Adrenal gland (tissue), 5 donors: ENCODE measurements around the gene TPBGL.

Experiments used
- POLR2A ChIP-seq, 2 donors: fragments of 450-650 bp; IDR thresholded peaks; one replicate each; pipeline ENCODE4 v1.6.1; 2017; ENCODE audit warnings: antibody characterized with exemption in 2 of 2, mild to moderate bottlenecking in 2 of 2, moderate library complexity in 1 of 2
- TF ChIP-seq, protein P1 (sequence below), 6 experiments: fragments of 450-650 bp in 4 of 6; fragments of 200-600 bp in 2 of 6; sonication (generic) in 1 of 6; IDR thresholded peaks; 1 replicate in 5 of 6; 2 replicates in 1 of 6; pipeline versions ENCODE4 v1.5.1 to v1.8.0; 2016 to 2021; ENCODE audit warnings: antibody characterized with exemption in 6 of 6, mild to moderate bottlenecking in 2 of 6, moderate library complexity in 1 of 6
- donor health status: DM: no; HTN: no; CAD: no.

DNA sequence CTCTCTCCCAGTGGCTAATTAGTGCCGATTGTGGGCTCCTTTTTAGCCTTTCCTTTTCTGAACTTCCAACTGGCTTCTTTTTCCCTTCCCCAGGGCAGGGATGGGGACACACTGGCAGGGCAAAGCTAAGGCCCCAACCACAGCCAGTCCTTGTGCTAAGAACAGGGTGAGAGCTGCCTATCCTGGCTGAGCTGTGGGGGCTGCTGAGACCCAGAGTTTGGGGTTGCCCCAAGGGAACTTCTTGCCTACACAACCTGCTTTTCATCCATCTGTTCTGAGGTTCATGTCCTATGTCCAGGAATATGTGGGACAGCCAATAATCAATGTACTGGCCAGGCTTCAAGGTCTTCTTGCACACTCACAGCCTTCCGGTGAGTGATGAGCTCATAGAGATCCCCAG is 10.0 kb upstream of the TPBGL start:
- TF ChIP-seq, protein P1, sequence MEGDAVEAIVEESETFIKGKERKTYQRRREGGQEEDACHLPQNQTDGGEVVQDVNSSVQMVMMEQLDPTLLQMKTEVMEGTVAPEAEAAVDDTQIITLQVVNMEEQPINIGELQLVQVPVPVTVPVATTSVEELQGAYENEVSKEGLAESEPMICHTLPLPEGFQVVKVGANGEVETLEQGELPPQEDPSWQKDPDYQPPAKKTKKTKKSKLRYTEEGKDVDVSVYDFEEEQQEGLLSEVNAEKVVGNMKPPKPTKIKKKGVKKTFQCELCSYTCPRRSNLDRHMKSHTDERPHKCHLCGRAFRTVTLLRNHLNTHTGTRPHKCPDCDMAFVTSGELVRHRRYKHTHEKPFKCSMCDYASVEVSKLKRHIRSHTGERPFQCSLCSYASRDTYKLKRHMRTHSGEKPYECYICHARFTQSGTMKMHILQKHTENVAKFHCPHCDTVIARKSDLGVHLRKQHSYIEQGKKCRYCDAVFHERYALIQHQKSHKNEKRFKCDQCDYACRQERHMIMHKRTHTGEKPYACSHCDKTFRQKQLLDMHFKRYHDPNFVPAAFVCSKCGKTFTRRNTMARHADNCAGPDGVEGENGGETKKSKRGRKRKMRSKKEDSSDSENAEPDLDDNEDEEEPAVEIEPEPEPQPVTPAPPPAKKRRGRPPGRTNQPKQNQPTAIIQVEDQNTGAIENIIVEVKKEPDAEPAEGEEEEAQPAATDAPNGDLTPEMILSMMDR (IDR thresholded peaks at IDR 0.05) = no peak
- TF ChIP-seq POLR2A (IDR thresholded peaks at IDR 0.05) = no peak
